Mucosa of descending colon (tissue), 3 donors: ENCODE measurements around the gene COL18A1. TPM values are rescaled to one million over a fixed set of nuclear protein-coding genes. Genes with fewer than 3 reads are reported as not detected.

ENCODE experiments used
- ATAC-seq: fragments of 200-7000 bp; cut with Tn5 transposase; one replicate; pipeline ENCODE4 v1.9.1; 2020; ENCODE audit warnings: mild to moderate bottlenecking, moderate library complexity
- DNase-seq, 3 donors: peaks; one replicate each; pipeline ENCODE4 v3.0.0-alpha.2; 2020
- H3K36me3 ChIP-seq: fragments of 200-600 bp; one replicate; pipeline ENCODE4 v1.8.0; 2021; ENCODE audit warnings: low read depth, mild to moderate bottlenecking
- H3K4me1 ChIP-seq: fragments of 200-600 bp; one replicate; pipeline ENCODE4 v1.8.0; 2021; ENCODE audit warnings: low read depth, mild to moderate bottlenecking
- H3K4me3 ChIP-seq: fragments of 200-600 bp; one replicate; pipeline ENCODE4 v1.8.0; 2021; ENCODE audit warnings: mild to moderate bottlenecking
- H3K9me3 ChIP-seq: fragments of 200-600 bp; one replicate; pipeline ENCODE4 v1.8.0; 2021; ENCODE audit warnings: mild to moderate bottlenecking
- CTCF ChIP-seq: fragments of 200-600 bp; IDR thresholded peaks from one replicate; pipeline ENCODE4 v1.8.0; 2022; ENCODE audit warnings: antibody characterized with exemption, mild to moderate bottlenecking
- intact Hi-C, 2 donors: fragments of 100-400 bp; cut with DNase I in 1 of 2; cut with micrococcal nuclease in 1 of 2; formaldehyde crosslinking; loops; one replicate each; pipeline versions ENCODE4 v1.11.0 to v1.11.1; 2022; cut with DNase I, micrococcal nuclease
- total RNA-seq, 3 donors: library from RNA; stranded (reverse); fragmentation: NEBNext Ultra II Directional in 2 of 3; extraction: Animal tissue kit (Norgen Biotek cat#: 25700) in 2 of 3; gene quantifications; one replicate each; pipeline versions ENCODE4 v1.2.1 to v1.2.4, GENCODE V29; 2021 to 2023
- donor health status: DM: no; HTN: no; CAD: no; lungs with moderate emphysema.
- donor health status: DM: no; HTN: no; CAD: no.
- donor health status: DM: no; HTN: yes; CAD: no.

COL18A1 gene
- total RNA-seq, 3 donors from 2014 or later, result 4.6 to 46.9 (median 21.3) TPM

- Histone ChIP-seq H3K4me1 (no peaks in the 10 kb centered on the region), H3K36me3 (no peaks in the 10 kb centered on the region), H3K9me3 (no peaks in the 10 kb centered on the region), H3K4me3 (no peak overlapping the region)
- ATAC-seq (peak; percentile 5), DNase-seq (peak in 1 of 3 donors; percentile 68)
- intact Hi-C loops, result loop anchor here in 1 of 2 donors (10.0 kb wide), 1 partner anchor 275 kb away; no protein-coding TSS in a partner anchor
- TF ChIP-seq CTCF, result no peak
Observed at GRCh38 chr21:45549626-45550463, 144.9 kb downstream of the COL18A1 start.

DNA sequence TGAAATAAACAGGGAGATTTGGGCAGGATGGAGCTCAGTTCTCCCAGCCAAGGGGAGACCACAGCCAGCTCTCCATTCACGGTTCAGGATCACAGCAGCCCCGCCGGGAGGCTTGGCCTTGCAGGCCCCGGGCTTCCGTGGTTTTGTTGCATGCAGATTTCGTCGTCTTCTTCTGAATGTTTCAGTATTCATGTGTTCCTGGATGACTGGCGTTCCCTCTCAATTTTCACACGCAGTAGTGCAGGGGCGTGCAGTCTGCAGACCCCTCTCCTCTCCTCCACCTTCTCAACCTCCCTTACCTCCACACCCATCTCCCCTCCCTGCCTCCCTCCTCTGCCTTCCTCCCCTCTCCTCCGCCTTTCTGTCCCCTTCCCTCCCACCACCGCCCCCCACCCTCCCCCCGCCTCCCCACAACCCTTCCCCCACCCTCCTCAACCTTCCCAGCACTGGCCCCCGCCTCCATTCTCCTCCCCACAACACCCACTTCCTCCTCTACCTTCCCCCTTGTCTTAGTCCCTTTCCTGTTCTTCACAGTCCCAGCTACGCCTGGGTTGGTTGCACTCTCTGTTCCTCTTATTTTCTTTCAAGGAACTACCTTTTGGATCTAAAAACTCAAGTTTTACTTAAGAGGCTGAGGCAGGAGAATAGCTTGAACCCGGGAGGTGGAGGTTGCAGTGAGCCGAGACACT is 145.7 kb downstream of the COL18A1 start:
- no peaks in the 10 kb centered on the region for H3K9me3 ChIP-seq
- H3K4me3 ChIP-seq, result no peak overlapping the region
- no peaks in the 10 kb centered on the region for H3K36me3 ChIP-seq
- intact Hi-C loops, result loop anchor here in 1 of 2 donors (10.0 kb wide), 1 partner anchor 274 kb away; no protein-coding TSS in a partner anchor
- DNase-seq, result peak in 1 of 3 donors; percentile 72
- no peaks in the 10 kb centered on the region for H3K4me1 ChIP-seq
- no peak for TF ChIP-seq CTCF
- ATAC-seq, result peak; percentile 48

DNA sequence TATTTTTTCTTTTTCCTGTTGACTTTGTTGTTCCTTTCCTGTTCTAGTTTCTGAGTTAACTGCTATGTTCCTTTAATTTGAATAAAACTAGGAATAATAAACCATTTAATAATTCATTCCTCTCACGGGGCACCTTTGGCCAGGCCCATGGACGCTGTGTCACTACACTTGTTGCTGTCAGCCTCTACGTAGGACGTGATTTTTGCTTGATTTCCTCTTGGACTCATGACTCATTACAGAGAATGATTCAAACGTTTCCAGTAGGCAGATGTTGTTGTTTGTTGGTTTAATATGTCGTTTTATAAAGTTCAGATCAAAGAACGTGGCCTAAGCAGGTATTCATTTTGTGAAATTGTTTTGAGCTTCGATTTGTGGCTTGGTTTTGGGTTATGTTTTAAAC is 146.4 kb downstream of the COL18A1 start:
- DNase-seq (no peak), ATAC-seq (peak; percentile 31)
- no peaks in the 10 kb centered on the region for H3K4me1 ChIP-seq
- TF ChIP-seq CTCF, result no peak
- no peaks in the 10 kb centered on the region for H3K36me3 ChIP-seq
- no peak overlapping the region for H3K4me3 ChIP-seq
- H3K9me3 ChIP-seq, result no peaks in the 10 kb centered on the region
- intact Hi-C loops, result loop anchor here in 1 of 2 donors (10.0 kb wide), 1 partner anchor 273 kb away; no protein-coding TSS in a partner anchor

DNA sequence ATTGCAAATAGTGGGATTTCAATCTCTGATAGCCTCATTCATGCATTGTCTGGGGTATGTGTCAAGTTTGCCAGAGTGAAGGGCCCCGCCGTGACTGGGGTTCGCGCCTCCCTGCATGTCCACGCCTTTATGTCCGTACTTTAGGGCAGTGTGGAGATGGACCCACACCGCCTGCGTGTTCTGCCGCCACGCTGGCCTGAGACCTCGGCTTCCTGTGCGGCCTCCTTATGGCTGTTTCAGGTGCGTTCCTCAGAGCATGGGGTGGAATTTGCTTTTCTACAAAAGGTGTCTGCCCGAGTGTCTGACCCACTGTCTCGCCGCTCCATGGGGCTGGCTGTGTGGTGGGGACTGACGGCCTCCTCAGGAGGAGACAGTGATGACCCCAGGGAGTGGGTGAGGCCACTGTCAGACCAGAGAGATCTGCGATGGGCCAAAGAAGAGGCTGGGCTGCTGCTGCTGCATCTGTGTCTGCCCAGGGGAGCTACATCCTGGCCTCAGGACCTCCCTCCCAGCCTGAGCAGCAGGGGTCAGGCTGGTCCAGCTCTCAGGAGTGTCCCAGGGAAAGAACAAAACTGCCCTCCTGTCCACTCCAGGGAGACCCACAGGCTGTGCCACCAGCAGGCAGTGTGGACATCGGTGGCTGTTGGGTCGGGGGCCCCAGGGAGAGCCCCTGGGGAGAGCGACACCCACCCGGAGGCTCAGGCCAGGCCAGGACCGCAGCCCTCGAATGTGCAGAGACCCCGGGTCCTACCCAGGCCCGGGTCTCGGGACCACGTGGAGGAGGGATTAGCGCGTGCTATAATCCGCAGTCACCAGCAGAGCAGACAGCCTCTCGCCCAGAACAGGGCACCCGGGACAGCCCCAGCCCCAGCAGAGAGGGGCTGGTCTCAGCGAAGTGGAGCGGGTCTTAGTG is 147.1 kb downstream of the COL18A1 start:
- DNase-seq, result peak in 1 of 3 donors; percentile 52
- no peak for TF ChIP-seq CTCF
- no peak for ATAC-seq
- H3K9me3 ChIP-seq, result no peaks in the 10 kb centered on the region
- intact Hi-C loops, result loop anchor here in 1 of 2 donors (10.0 kb wide), 1 partner anchor 273 kb away; no protein-coding TSS in a partner anchor
- H3K36me3 ChIP-seq, result no peaks in the 10 kb centered on the region
- H3K4me1 ChIP-seq, result no peaks in the 10 kb centered on the region
- H3K4me3 ChIP-seq, result no peak overlapping the region
